Ishikawa (cell line): ENCODE results near the gene PNLIPRP2.

ENCODE experiments used
- CEBPB ChIP-seq: IDR thresholded peaks from 2 replicates; pipeline ENCODE4 v1.6.1; 2012
- CREB1 ChIP-seq: IDR thresholded peaks from 2 replicates; pipeline ENCODE4 v1.6.1; 2012; ENCODE audit warnings: low read depth
- EGR1 ChIP-seq: IDR thresholded peaks from 2 replicates; pipeline ENCODE4 v1.6.1; 2012
- EP300 ChIP-seq: IDR thresholded peaks from 2 replicates; pipeline ENCODE4 v1.6.1; 2012; ENCODE audit warnings: borderline replicate concordance
- FOXM1 ChIP-seq: IDR thresholded peaks from 2 replicates; pipeline ENCODE4 v1.6.1; 2012; ENCODE audit warnings: low read depth, borderline replicate concordance
- NFIC ChIP-seq: IDR thresholded peaks from 2 replicates; pipeline ENCODE4 v1.6.1; 2012
- RAD21 ChIP-seq: IDR thresholded peaks from 2 replicates; pipeline ENCODE4 v1.6.1; 2012; ENCODE audit warnings: low read depth
- TAF1 ChIP-seq: IDR thresholded peaks from 2 replicates; pipeline ENCODE4 v1.6.1; 2012; ENCODE audit warnings: low read depth, mild to moderate bottlenecking
- TCF12 ChIP-seq: IDR thresholded peaks from 2 replicates; pipeline ENCODE4 v1.6.1; 2012; ENCODE audit warnings: low read depth
- TEAD4 ChIP-seq: IDR thresholded peaks from 2 replicates; pipeline ENCODE4 v1.6.1; 2012
- YY1 ChIP-seq: IDR thresholded peaks from 2 replicates; pipeline ENCODE4 v1.6.1; 2012; ENCODE audit warnings: low read depth
- ZBTB7A ChIP-seq: IDR thresholded peaks from 2 replicates; pipeline ENCODE4 v1.6.1; 2012; ENCODE audit warnings: low read depth
- TF ChIP-seq, protein P1 (sequence below): IDR thresholded peaks from 2 replicates; pipeline ENCODE4 v1.6.1; 2012
- TF ChIP-seq, protein P2 (sequence below): IDR thresholded peaks from 2 replicates; pipeline ENCODE4 v1.6.1; 2012
- TF ChIP-seq, protein P3 (sequence below): IDR thresholded peaks from 2 replicates; pipeline ENCODE4 v1.6.1; 2012; ENCODE audit warnings: low read depth, mild to moderate bottlenecking

The PNLIPRP2 gene

DNA sequence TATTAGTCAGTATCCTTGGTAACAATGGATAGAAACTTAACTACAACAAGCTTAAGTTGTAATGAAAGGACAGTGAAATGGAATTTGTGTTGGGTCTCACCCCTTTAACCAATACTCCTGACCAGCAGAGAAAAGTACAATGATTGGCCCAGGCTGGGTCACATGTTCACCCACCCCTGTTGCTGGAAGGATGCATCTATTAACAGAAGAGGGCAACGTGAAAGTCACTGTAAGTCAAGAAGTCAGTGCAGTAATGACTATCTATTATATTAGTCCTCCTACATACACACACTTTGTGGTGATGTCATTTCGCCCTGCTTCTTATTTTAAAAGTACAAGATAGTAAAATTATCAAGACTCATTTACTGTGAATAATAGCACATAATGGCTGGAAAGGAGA, 16.2 kb downstream of the PNLIPRP2 start:
- TF ChIP-seq EGR1 (no peak), YY1 (no peak), TEAD4 (no peak), ZBTB7A (no peak), RAD21 (no peak)
- TF ChIP-seq, protein P1, sequence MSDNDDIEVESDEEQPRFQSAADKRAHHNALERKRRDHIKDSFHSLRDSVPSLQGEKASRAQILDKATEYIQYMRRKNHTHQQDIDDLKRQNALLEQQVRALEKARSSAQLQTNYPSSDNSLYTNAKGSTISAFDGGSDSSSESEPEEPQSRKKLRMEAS: no peak
- TF ChIP-seq, protein P2, sequence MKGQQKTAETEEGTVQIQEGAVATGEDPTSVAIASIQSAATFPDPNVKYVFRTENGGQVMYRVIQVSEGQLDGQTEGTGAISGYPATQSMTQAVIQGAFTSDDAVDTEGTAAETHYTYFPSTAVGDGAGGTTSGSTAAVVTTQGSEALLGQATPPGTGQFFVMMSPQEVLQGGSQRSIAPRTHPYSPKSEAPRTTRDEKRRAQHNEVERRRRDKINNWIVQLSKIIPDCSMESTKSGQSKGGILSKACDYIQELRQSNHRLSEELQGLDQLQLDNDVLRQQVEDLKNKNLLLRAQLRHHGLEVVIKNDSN: peak; percentile 72
- TF ChIP-seq, protein P3, sequence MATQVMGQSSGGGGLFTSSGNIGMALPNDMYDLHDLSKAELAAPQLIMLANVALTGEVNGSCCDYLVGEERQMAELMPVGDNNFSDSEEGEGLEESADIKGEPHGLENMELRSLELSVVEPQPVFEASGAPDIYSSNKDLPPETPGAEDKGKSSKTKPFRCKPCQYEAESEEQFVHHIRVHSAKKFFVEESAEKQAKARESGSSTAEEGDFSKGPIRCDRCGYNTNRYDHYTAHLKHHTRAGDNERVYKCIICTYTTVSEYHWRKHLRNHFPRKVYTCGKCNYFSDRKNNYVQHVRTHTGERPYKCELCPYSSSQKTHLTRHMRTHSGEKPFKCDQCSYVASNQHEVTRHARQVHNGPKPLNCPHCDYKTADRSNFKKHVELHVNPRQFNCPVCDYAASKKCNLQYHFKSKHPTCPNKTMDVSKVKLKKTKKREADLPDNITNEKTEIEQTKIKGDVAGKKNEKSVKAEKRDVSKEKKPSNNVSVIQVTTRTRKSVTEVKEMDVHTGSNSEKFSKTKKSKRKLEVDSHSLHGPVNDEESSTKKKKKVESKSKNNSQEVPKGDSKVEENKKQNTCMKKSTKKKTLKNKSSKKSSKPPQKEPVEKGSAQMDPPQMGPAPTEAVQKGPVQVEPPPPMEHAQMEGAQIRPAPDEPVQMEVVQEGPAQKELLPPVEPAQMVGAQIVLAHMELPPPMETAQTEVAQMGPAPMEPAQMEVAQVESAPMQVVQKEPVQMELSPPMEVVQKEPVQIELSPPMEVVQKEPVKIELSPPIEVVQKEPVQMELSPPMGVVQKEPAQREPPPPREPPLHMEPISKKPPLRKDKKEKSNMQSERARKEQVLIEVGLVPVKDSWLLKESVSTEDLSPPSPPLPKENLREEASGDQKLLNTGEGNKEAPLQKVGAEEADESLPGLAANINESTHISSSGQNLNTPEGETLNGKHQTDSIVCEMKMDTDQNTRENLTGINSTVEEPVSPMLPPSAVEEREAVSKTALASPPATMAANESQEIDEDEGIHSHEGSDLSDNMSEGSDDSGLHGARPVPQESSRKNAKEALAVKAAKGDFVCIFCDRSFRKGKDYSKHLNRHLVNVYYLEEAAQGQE: no peak

DNA sequence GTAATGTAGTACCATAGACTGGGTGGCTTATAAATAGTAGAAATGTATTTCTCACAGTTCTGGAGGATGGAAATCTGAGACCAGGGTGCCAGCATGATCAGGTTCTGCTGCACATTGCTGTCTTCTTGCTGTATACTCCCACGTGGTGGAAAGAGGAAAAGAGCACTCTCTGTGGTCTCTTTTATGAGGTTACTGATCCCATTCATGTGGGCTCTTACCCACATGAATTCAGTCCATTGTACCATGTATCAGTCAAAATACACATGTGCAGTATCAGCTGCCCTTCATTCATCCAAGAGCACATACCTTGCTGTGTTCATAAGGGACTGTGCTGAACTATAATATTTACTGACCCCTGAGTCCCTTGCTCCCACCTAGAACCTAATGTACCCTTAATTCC, 17.1 kb downstream of the PNLIPRP2 start:
- no peak for TF ChIP-seq NFIC
- TF ChIP-seq, protein P2: no peak
- TF ChIP-seq EGR1: no peak
- no peak for TF ChIP-seq EP300
- TF ChIP-seq, protein P1: no peak
- TF ChIP-seq, protein P3: no peak
- no peak for TF ChIP-seq FOXM1
- no peak for TF ChIP-seq CREB1
- no peak for TF ChIP-seq TEAD4
- no peak for TF ChIP-seq TCF12
- TF ChIP-seq YY1: no peak
- no peak for TF ChIP-seq CEBPB
- no peak for TF ChIP-seq RAD21
- no peak for TF ChIP-seq ZBTB7A
- TF ChIP-seq TAF1: no peak

DNA sequence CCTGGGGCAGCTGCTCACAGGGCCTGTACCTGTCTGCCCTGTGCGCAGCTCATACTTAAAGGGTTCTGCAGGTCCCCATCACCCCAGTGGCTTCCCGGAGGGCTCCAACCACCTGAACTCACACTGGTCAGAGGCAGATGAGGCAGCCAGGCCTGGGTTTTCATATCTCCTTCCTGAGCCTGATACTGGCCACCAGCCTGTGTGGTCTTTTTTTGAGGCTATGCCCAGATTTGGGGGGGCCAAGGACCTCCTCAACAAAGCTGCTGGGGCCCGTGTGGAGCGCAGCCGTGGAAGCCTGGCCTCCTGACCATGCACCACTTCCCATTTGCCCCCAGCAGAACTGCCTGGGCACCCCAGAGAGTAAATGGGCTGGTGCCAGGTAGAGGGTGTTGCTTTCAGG, 25.7 kb downstream of the PNLIPRP2 start:
- TF ChIP-seq FOXM1 (no peak), ZBTB7A (no peak), EGR1 (no peak), TCF12 (no peak), CEBPB (no peak), TAF1 (no peak), YY1 (no peak), CREB1 (no peak), TEAD4 (no peak), RAD21 (no peak), EP300 (no peak), NFIC (no peak)
- TF ChIP-seq, protein P1: no peak
- TF ChIP-seq, protein P2: no peak
- TF ChIP-seq, protein P3: no peak

DNA sequence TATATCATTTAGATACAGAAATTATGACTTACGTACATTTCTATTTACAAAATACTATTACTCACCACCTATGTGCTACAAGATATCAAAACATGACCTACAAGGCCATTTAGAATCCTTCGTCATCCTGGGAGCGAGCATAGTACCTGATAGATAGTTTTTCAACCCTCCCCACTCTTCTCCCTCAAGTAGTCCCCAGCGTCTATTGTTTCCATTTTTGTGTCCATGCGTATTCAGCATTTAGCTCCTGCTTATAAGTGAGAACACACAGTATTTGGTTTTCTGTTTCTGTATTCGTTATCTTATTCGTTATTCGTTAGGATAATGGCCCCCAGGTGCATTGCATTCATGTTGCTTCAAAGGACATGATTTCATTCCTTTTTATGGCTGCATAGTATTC, 28.1 kb downstream of the PNLIPRP2 start:
- TF ChIP-seq CREB1 (no peak), TCF12 (no peak), ZBTB7A (no peak), EP300 (no peak), NFIC (no peak), FOXM1 (no peak), EGR1 (no peak), CEBPB (no peak), YY1 (no peak), TEAD4 (no peak), RAD21 (no peak), TAF1 (no peak)
- TF ChIP-seq, protein P1: no peak
- TF ChIP-seq, protein P3: no peak
- TF ChIP-seq, protein P2: no peak
